IMR-90 (cell line): ENCODE results near the gene SBF2. TPM values are rescaled to one million over a fixed set of nuclear protein-coding genes. Genes with fewer than 3 reads are reported as not detected.

ENCODE experiments used
- ATAC-seq: fragments of 200-7000 bp; cut with Tn5 transposase; 2 replicates; pipeline ENCODE4 v1.9.1; 2020; ENCODE audit warnings: low read depth, mild to moderate bottlenecking, moderate library complexity
- BruUV-seq: library from RNA; stranded (reverse); fragments of 400-500 nt; replicated peaks from 2 replicates; lab custom pipeline; 2021; lab: Mats Ljungman, UMichigan
- CTCF ChIA-PET: fragments of 300-600 bp; formaldehyde crosslinking; extraction: SDS; loops from one replicate; lab custom pipeline; 2021; ENCODE audit warnings: antibody characterized with exemption; lab: Yijun Ruan, JAX
- POLR2A ChIA-PET: fragments of 300-600 bp; sonication (Branson Sonifier 250); formaldehyde crosslinking; loops from one replicate; lab custom pipeline; 2022; ENCODE audit warnings: antibody characterized with exemption; ENCODE audit not compliant: unreplicated experiment; lab: Charles Lee
- DNase-seq: peaks from one replicate; pipeline ENCODE4 v3.0.0; 2013
- H2AFZ ChIP-seq: replicated peaks from 2 replicates; pipeline ENCODE3; 2013; ENCODE audit warnings: low read length, mild to moderate bottlenecking; ENCODE audit not compliant: poor library complexity
- H2AK5ac ChIP-seq: 2 replicates; pipeline ENCODE4 v1.6.1; 2013; ENCODE audit warnings: low read depth, low read length, inconsistent platforms
- H2AK9ac ChIP-seq: replicated peaks from 2 replicates; pipeline ENCODE3; 2013; ENCODE audit warnings: mild to moderate bottlenecking, low read depth, low read length, moderate library complexity; ENCODE audit not compliant: poor library complexity
- H2BK120ac ChIP-seq: 2 replicates; pipeline ENCODE4 v1.6.1; 2013; ENCODE audit warnings: low read depth, low read length, inconsistent platforms
- H2BK15ac ChIP-seq: 3 replicates; pipeline ENCODE4 v1.6.1; 2013; ENCODE audit warnings: low read depth, low read length, inconsistent platforms
- H2BK20ac ChIP-seq: 2 replicates; pipeline ENCODE4 v1.6.1; 2013; ENCODE audit warnings: low read depth, mild to moderate bottlenecking, inconsistent platforms, low read length, moderate library complexity
- H2BK5ac ChIP-seq: 2 replicates; pipeline ENCODE4 v1.6.1; 2013; ENCODE audit warnings: mild to moderate bottlenecking, low read depth, low read length, inconsistent platforms; ENCODE audit not compliant: poor library complexity, severe bottlenecking
- H3K14ac ChIP-seq: replicated peaks from 2 replicates; pipeline ENCODE4 v1.6.1; 2013; ENCODE audit warnings: low read depth, low read length, inconsistent platforms
- H3K18ac ChIP-seq: 2 replicates; pipeline ENCODE4 v1.6.1; 2013; ENCODE audit warnings: low read depth, low read length, control low read depth
- H3K23ac ChIP-seq: 2 replicates; pipeline ENCODE4 v1.6.1; 2013; ENCODE audit warnings: low read depth, low read length, inconsistent platforms
- H3K27ac ChIP-seq: 2 replicates; pipeline ENCODE4 v1.5.1; 2013; ENCODE audit warnings: mild to moderate bottlenecking, control low read depth, low read length; ENCODE audit not compliant: insufficient read depth
- H3K27me3 ChIP-seq: 2 replicates; pipeline ENCODE4 v1.6.1; 2013; ENCODE audit warnings: low read length; ENCODE audit not compliant: control insufficient read depth, insufficient read depth
- H3K36me3 ChIP-seq: 2 replicates; pipeline ENCODE4 v1.6.1; 2013; ENCODE audit warnings: low read length, mixed read lengths; ENCODE audit not compliant: control insufficient read depth, insufficient read depth
- H3K4ac ChIP-seq: 2 replicates; pipeline ENCODE4 v1.6.1; 2013; ENCODE audit warnings: low read depth, low read length, inconsistent platforms
- H3K4me1 ChIP-seq: 2 replicates; pipeline ENCODE4 v1.6.1; 2013; ENCODE audit warnings: low read length, mixed read lengths; ENCODE audit not compliant: control insufficient read depth, insufficient read depth
- H3K4me2 ChIP-seq: 2 replicates; pipeline ENCODE4 v1.6.1; 2013; ENCODE audit warnings: low read depth, mild to moderate bottlenecking, control low read depth, low read length, moderate library complexity
- H3K4me3 ChIP-seq: 2 replicates; pipeline ENCODE4 v1.5.1; 2013; ENCODE audit warnings: low read depth, mild to moderate bottlenecking, control low read depth, low read length, moderate library complexity; ENCODE audit not compliant: insufficient read depth
- H3K56ac ChIP-seq: 2 replicates; pipeline ENCODE4 v1.6.1; 2013; ENCODE audit warnings: low read length, inconsistent platforms; ENCODE audit not compliant: insufficient read depth; ENCODE audit errors: extremely low read depth
- H3K79me1 ChIP-seq, 2 experiments: 2 replicates each; pipeline ENCODE4 v1.6.1; 2013; ENCODE audit warnings: low read length in 2 of 2, inconsistent platforms in 1 of 2, low read depth in 1 of 2
- H3K9ac ChIP-seq: 2 replicates; pipeline ENCODE4 v1.6.1; 2013; ENCODE audit warnings: low read depth, low read length, control low read depth
- H3K9me1 ChIP-seq: 2 replicates; pipeline ENCODE4 v1.6.1; 2013; ENCODE audit warnings: low read length, inconsistent platforms; ENCODE audit not compliant: insufficient read depth
- H3K9me3 ChIP-seq: 2 replicates; pipeline ENCODE4 v1.6.1; 2013; ENCODE audit warnings: low read length; ENCODE audit not compliant: control insufficient read depth, insufficient read depth
- H4K20me1 ChIP-seq: 2 replicates; pipeline ENCODE4 v1.6.1; 2013; ENCODE audit warnings: low read length, inconsistent platforms; ENCODE audit not compliant: insufficient read depth
- H4K5ac ChIP-seq: 2 replicates; pipeline ENCODE4 v1.6.1; 2013; ENCODE audit warnings: mild to moderate bottlenecking, low read depth, low read length, control low read depth
- H4K8ac ChIP-seq, 2 experiments: 2 replicates each; pipeline ENCODE4 v1.6.1; 2013; ENCODE audit warnings: low read depth in 2 of 2, low read length in 2 of 2, control low read depth in 1 of 2, inconsistent platforms in 1 of 2
- H4K91ac ChIP-seq: 2 replicates; pipeline ENCODE4 v1.6.1; 2013; ENCODE audit warnings: low read depth, low read length, inconsistent platforms; ENCODE audit not compliant: insufficient read depth
- BHLHE40 ChIP-seq: fragments of 150-350 bp; IDR thresholded peaks from 2 replicates; pipeline ENCODE4 v1.6.1; 2016; ENCODE audit warnings: mild to moderate bottlenecking, low read depth, low read length
- CTCF ChIP-seq: conservative IDR thresholded peaks from 2 replicates; pipeline ENCODE4 v1.5.1; 2012; ENCODE audit warnings: mild to moderate bottlenecking, low read depth, low read length, improper control_type of control experiment
- MXI1 ChIP-seq: IDR thresholded peaks from 2 replicates; pipeline ENCODE4 v1.6.1; 2012; ENCODE audit warnings: low read depth, mild to moderate bottlenecking, low read length, moderate library complexity, borderline replicate concordance
- NFE2L2 ChIP-seq: fragments of 150-350 bp; IDR thresholded peaks from 2 replicates; pipeline ENCODE4 v1.6.1; 2016; ENCODE audit warnings: low read depth, mild to moderate bottlenecking, low read length
- POLR2A ChIP-seq: IDR thresholded peaks from 2 replicates; pipeline ENCODE4 v1.6.1; 2012; ENCODE audit warnings: mild to moderate bottlenecking, low read depth, low read length
- RAD21 ChIP-seq: IDR thresholded peaks from 2 replicates; pipeline ENCODE4 v1.6.1; 2012; ENCODE audit warnings: low read length, improper control_type of control experiment
- RCOR1 ChIP-seq: IDR thresholded peaks from 2 replicates; pipeline ENCODE4 v1.6.1; 2012; ENCODE audit warnings: mild to moderate bottlenecking, low read length, improper control_type of control experiment; ENCODE audit not compliant: insufficient replicate concordance
- RFX5 ChIP-seq: IDR thresholded peaks from 2 replicates; pipeline ENCODE4 v1.8.0; 2012; ENCODE audit warnings: low read depth, mild to moderate bottlenecking, low read length, moderate library complexity
- USF2 ChIP-seq: fragments of 150-350 bp; IDR thresholded peaks from 2 replicates; pipeline ENCODE4 v1.6.1; 2017; ENCODE audit warnings: mild to moderate bottlenecking, antibody characterized with exemption, low read length, low read depth
- WGBS, 2 experiments: methylation state at CpG; one replicate each; pipeline versions ENCODE4 v1.1.5 to v1.1.7; 2013; ENCODE audit warnings: missing lambda C conversion rate in 2 of 2; ENCODE audit not compliant: insufficient read length in 1 of 2; ENCODE audit errors: extremely low coverage in 2 of 2; 5-methylcytosine and 5-hydroxymethylcytosine counted together
- dilution Hi-C: fragments of 300-500 bp; cut with HindIII; formaldehyde crosslinking; loops from one replicate; pipeline ENCODE4 v1.14.3; 2018; ENCODE audit warnings: low sequenced_read_pairs; ENCODE audit not compliant: unreplicated experiment
- in situ Hi-C: fragments of 300-500 bp; cut with MboI; formaldehyde crosslinking; loops from 3 replicates; pipeline ENCODE4 v1.14.3; 2019; ENCODE audit warnings: low sequenced_read_pairs, inconsistent platforms, mixed read lengths
- intact Hi-C: fragments of 100-400 bp; cut with micrococcal nuclease; formaldehyde crosslinking; loops from 2 replicates; pipeline ENCODE4 v1.10.0; 2022
- polyA plus RNA-seq, 3 experiments: library from polyadenylated mRNA; depleted of rRNA; stranded (reverse); fragments of >200 nt; gene quantifications; 2 replicates each; pipeline ENCODE4 v1.2.3, GENCODE V29; 2012; ENCODE audit warnings: low replicate concordance in 1 of 3
- total RNA-seq: library from RNA; depleted of rRNA; stranded (reverse); fragments of >200 nt; gene quantifications from 2 replicates; pipeline ENCODE4 v1.2.3, GENCODE V29; 2012

The SBF2 gene
- total and polyA plus RNA-seq, 2 of the 4 experiments (the other 2 are of a cell fraction) = 23.8 to 51.8 TPM

- CTCF ChIA-PET = no interaction called here
- POLR2A ChIA-PET = no interaction called here
Observed at GRCh38 chr11:9876331-9876730, 417.7 kb downstream of the SBF2 start.

More at GRCh38 chr11:9876331-9876730, 417.7 kb downstream of the SBF2 start:
- Histone ChIP-seq H2AFZ (no peak overlapping the region), H2BK5ac (no peak overlapping the region), H3K4me3 (no peak overlapping the region), H3K9me3 (peaks cover 4% of the 10 kb centered on the region; the same call in 1 of the 2 replicates), H2BK20ac (0 out of 2 replicates have a peak overlapping the region, but pooled peaks have one; percentile 52), H3K79me1 (peaks cover 4 to 5% of the 10 kb centered on the region in 2 experiments; a peak in 1 of 4 replicates), H3K4ac (0 out of 2 replicates have a peak overlapping the region, but pooled peaks have one; percentile 61), H3K27me3 (no peaks in the 10 kb centered on the region), H4K8ac (peak overlapping the region in 1 of 2 experiments; percentile 16; a peak in 1 of 4 replicates), H3K27ac (no peak overlapping the region), H2AK5ac (no peak overlapping the region), H3K18ac (no peak overlapping the region), H3K14ac (no peak overlapping the region; the same call in 1 of the 2 replicates), H2AK9ac (no peak overlapping the region), H3K4me1 (peaks cover 5% of the 10 kb centered on the region), H3K9me1 (no peaks in the 10 kb centered on the region), H4K5ac (no peak overlapping the region), H3K23ac (no peak overlapping the region), H3K36me3 (no peaks in the 10 kb centered on the region; the same call in 1 of the 2 replicates), H4K20me1 (no peaks in the 10 kb centered on the region), H2BK15ac (no peak overlapping the region), H4K91ac (no peak overlapping the region), H3K56ac (no peak overlapping the region), H3K4me2 (no peak overlapping the region), H2BK120ac (no peak overlapping the region), H3K9ac (no peak overlapping the region)
- no TSS peak for BruUV-seq
- dilution Hi-C loops (no loop called here), intact Hi-C loops (no loop called here), in situ Hi-C loops (no loop called here)
- ATAC-seq (no peak), DNase-seq (no peak)
- TF ChIP-seq CTCF = no peak
- no peak for TF ChIP-seq POLR2A
- no peak for TF ChIP-seq NFE2L2
- no peak for TF ChIP-seq RFX5
- TF ChIP-seq MXI1 = no peak
- no peak for TF ChIP-seq RCOR1
- no peak for TF ChIP-seq BHLHE40
- no peak for TF ChIP-seq USF2
- no peak for TF ChIP-seq RAD21
- WGBS, 2 experiments = no CpG with 5 or more reads among the region's 5 CpGs
